Right ventricle myocardium superior (tissue), 1 donor: ENCODE data around the gene SCP2. TPM values are rescaled to one million over a fixed set of nuclear protein-coding genes. Genes with fewer than 3 reads are reported as not detected.

Experiments
- ATAC-seq: fragments of 200-7000 bp; cut with Tn5 transposase; one replicate; pipeline ENCODE4 v1.9.1; 2020; ENCODE audit warnings: mild to moderate bottlenecking; ENCODE audit not compliant: poor library complexity
- DNase-seq: peaks from one replicate; pipeline ENCODE4 v3.0.0-alpha.2; 2020
- intact Hi-C: fragments of 100-400 bp; cut with DNase I; formaldehyde crosslinking; loops from one replicate; pipeline ENCODE4 v1.11.2; 2022
- total RNA-seq: library from RNA; stranded (reverse); fragmentation: NEBNext Ultra II Directional; extraction: Animal tissue kit (Norgen Biotek cat#: 25700); gene quantifications from one replicate; pipeline ENCODE4 v1.2.1, GENCODE V29; 2021
- donor health status: DM: no; HTN: yes; CAD: no; lungs with severe emphysema.

The SCP2 gene
- total RNA-seq, 1 donor from 2014 or later = 155 TPM

DNA sequence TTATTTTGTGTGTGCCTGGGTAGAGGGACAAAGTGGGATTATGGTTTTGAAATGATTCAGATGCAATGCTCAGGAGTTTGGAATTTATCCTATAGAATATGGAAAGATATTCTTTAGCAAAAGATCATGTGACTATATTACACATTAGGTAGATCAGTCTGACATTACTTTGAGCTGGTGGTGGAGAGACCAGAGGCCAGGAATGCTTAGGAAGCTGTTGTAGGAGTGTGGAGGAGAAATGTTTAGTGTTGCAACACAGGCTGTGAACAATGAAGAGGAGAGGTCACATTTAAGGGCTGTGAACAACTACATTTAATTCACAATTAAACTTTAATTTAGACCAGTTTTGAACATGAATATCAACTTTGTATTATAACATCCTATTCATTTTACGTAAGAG, 89.6 kb downstream of the SCP2 start:
- DNase-seq (no peak), ATAC-seq (no peak)
- intact Hi-C loops = no loop called here

DNA sequence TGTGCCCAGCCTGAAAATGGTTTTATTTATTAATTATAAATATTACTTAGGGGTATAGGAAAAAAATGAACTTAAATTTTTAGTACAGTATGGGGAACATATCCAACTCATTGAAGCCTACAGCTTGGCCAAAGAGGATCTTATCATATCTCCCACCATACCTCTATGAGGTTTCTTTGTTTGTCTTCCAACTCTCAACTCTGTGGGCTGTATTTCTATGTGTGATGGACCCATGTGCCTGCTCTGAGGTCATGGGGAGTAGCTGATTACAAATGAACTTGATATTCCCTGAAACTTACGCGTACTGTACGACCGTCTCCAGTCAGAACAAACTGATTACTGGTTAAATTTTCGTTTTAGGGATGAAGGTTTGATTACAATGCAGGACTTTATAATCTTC, 93.5 kb downstream of the SCP2 start:
- DNase-seq (no peak), ATAC-seq (no peak)
- intact Hi-C loops = no loop called here

DNA sequence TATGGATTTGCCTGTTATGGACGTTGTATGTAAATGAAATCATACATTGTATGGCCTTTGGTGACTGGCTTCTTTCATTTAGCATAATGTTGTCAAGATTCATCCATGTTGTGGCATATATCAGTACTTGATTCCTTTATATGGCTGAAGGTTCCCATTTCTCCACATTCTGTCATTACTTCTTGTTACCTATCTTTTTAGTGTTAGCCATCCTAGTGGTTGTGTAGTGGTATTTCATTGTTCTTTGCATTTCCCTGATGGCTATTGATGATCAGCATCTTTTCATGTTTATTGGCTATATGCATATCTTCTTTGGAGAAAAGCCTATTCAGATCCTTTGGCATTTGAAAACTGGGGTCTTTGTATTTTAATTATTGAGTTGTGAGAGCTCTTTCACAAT, 95.1 kb downstream of the SCP2 start:
- DNase-seq = no peak
- no peak for ATAC-seq
- intact Hi-C loops = no loop called here

DNA sequence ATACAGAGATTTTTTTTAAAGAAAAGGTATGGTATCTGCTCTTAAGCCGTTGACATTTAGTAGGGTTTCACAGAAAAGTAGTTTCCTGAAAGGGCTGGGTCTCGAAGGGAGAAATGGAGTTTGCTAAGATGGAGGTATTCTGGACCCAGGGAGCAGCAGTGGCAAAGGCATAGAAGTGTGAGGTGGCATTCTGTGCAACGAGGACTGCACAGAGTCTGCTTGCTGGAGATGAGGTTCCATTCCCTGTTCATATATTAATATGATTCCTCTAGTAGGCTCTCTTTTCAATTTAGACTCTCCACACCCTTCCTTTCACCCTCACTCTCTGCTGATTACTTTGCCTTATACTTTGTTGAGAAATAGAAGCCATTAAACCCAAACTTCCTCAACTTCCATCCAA, 96.5 kb downstream of the SCP2 start:
- no peak for DNase-seq
- no peak for ATAC-seq
- intact Hi-C loops = no loop called here

DNA sequence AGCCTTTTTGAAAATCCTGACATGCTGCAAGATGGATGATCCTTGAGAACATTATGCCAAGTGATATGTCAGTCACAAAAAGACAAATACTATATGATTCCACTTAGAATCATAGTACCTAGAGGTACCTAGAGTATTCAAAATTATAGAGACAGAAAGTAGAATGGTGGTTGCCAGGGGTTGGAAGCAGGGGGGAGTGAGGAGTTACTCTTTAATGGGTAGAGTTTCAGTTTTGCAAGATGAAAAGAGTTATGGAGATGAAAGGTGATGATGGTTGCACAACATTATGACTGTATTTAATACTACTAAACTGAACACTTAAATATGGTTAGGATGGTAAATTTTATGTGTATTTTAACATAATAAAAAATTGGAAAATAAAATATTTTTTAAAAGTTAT, 97.0 kb downstream of the SCP2 start:
- no peak for ATAC-seq
- no peak for DNase-seq
- intact Hi-C loops = no loop called here

DNA sequence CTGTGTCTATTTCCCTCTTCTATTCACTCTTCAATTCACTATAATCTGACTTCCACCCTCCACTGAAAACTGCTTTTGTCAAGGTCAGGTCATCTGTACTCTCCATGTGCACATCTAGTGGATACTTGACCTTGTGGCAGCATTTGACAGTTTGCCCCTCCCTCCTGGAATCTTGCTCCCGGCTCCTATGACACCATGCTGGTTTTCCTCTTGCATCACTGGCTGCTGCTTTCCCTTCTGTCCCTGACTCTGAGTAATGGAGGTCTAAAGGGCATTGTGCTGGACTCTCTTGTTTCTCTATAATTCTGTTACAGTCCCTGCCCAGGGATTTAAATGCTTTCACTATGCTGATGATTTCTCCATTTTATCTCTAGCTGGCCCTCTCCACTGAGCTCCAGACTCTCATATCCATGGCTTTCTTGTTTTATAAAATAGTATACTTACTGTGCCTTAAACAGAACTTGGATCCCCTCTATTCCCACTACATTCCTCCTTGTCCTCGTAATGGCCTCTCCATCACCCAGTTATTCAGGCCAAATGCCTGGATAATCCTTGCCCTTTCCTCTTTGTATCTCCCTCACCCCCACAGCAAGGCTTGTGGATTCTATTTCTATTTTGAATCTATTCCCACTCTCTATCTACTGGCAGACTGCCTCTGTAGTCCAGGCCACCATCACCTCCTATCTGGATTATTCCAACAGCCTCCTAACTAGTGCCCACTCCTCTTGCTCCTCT, 98.1 kb downstream of the SCP2 start:
- intact Hi-C loops = no loop called here
- DNase-seq = peak; percentile 53
- peak; percentile 91 for ATAC-seq

DNA sequence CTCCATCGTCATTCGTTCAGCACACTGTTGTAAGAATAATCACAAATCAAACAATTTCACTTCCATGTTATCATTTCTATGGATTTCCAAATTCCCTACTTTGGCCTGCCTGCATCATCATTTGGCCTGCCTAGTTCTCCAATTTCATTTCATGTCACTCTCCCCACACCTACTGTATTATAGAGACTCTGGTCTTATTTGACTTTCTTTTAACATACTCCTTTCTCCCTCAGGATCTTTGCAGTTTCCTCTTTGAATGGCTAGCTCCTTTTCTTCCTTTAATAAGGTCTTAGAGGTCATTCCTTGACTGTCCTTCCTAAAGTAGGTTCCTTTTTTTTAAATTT, 98.7 kb downstream of the SCP2 start:
- intact Hi-C loops = no loop called here
- ATAC-seq = peak; percentile 7
- no peak for DNase-seq

- ATAC-seq = no peak
- intact Hi-C loops = no loop called here
These were observed 99.2 kb downstream of the SCP2 start for GRCh38 chr1:53026254-53026653.

DNA sequence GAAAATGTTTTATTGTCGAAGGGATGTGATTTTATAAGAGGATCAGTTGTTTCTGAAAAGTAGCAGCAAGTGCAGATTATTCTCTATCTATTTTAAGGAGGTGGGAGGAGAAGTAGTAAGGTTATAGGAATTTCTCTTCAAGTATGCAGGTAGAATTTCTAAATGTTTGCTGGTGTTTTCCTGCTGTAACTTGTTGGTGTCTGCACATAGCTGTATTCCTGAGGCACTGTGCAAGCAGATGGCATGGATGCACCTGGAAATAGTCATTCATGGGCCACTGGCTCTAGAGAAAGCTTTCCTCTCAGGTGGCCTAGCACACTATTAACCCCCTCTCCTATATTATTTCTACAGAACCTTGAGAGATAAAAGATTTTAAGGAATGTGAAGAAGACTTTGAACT, 104.7 kb downstream of the SCP2 start:
- no peak for DNase-seq
- intact Hi-C loops = no loop called here
- no peak for ATAC-seq

More at GRCh38 chr1:53026254-53026653, 99.2 kb downstream of the SCP2 start:
- no peak for DNase-seq

- intact Hi-C loops = no loop called here
- ATAC-seq = no peak
These were observed 110.1 kb downstream of the SCP2 start for GRCh38 chr1:53037159-53037558.

DNA sequence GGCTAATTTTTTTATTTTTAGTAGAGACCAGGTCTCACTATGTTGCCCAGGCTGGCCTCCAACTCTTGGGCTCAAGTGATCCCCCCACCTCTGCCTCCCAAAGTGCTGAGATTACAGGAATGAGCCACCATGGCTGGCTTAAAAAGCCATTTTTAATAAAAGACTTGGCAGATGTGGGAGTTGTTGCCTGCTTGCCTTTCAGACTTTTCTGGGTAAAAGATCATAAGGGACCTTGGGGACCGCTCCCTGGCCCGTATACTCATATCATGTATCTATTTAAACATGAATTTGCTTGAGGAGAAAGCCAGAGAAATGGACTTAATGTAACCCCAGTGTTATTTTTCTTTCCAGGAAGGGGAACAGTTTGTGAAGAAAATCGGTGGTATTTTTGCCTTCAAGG, 111.5 kb downstream of the SCP2 start:
- peak; percentile 55 for DNase-seq
- no peak for ATAC-seq
- intact Hi-C loops = no loop called here

More at GRCh38 chr1:53037159-53037558, 110.1 kb downstream of the SCP2 start:
- DNase-seq = no peak

DNA sequence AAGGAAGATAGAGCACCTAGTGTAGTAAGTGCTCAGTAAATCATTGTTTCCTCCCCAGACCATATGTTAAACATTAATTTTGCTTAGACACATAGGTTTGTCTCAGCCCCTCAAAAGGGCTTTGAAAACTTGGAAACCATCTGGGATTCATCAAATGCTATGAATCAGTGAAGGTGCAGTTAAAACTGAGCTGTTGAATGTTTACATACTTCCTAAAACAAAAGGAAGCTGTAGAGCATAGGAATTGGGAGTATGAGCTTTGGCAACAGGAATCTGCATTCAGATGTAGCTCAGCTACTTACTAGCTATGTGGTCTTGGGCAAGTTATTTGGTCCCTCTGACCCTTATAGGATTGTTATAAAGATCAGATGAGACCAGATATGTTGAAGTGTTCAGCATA, 116.2 kb downstream of the SCP2 start:
- no peak for DNase-seq
- intact Hi-C loops = no loop called here

GRCh38 chr1:53044926-53045325, 117.8 kb downstream of the SCP2 start:
- ATAC-seq = no peak
- intact Hi-C loops = no loop called here

More for the DNA sequence above, 116.2 kb downstream of the SCP2 start:
- ATAC-seq = no peak

DNA sequence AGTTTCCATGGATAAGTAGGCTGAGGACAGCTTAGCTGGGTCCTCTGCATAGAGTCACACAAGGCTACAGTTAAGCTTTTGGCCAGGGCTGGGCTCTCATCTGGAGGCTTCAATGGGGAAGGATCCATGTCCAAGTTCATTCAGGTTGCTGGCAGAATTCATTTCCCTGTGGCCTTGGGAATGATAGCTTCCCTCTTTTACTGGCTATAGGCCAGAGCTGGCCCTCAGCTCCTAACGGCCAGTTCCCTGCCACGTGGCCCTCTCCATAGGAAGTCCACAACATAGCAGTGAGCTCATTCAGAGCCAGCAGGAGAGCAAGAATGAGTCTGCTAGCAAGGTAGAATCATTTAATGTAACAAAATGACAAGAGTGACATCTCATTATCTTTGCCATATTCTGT, 119.9 kb downstream of the SCP2 start:
- DNase-seq = no peak
- intact Hi-C loops = no loop called here
- peak; percentile 72 for ATAC-seq

More at GRCh38 chr1:53044926-53045325, 117.8 kb downstream of the SCP2 start:
- no peak for DNase-seq

- intact Hi-C loops = no loop called here
These were observed 121.0 kb downstream of the SCP2 start for GRCh38 chr1:53047737-53048736.

GRCh38 chr1:53048960-53049573, 122.0 kb downstream of the SCP2 start:
- intact Hi-C loops = no loop called here
- DNase-seq (peak; percentile 60), ATAC-seq (peak; percentile 91)

More at GRCh38 chr1:53047737-53048736, 121.0 kb downstream of the SCP2 start:
- no peak for ATAC-seq
- no peak for DNase-seq

GRCh38 chr1:53049574-53049967, 122.5 kb downstream of the SCP2 start:
- DNase-seq (no peak), ATAC-seq (no peak)
- intact Hi-C loops = no loop called here

DNA sequence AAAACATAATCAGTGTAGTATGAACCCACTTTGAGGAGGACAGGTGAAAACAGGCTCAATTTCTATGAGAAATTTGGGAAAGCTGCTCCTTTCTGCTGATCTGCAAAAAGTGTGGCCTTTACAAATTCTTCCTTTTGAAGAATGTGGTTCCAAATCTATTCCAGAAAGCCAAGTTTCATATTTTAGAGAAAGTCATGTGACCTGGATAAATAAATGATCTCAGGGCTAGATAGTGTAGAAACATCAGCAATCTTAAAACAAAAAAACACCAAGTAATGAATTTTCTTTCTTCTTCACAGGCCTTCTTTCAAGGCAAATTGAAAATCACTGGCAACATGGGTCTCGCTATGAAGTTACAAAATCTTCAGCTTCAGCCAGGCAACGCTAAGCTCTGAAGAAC, 123.2 kb downstream of the SCP2 start:
- DNase-seq (no peak), ATAC-seq (no peak)
- intact Hi-C loops = no loop called here

DNA sequence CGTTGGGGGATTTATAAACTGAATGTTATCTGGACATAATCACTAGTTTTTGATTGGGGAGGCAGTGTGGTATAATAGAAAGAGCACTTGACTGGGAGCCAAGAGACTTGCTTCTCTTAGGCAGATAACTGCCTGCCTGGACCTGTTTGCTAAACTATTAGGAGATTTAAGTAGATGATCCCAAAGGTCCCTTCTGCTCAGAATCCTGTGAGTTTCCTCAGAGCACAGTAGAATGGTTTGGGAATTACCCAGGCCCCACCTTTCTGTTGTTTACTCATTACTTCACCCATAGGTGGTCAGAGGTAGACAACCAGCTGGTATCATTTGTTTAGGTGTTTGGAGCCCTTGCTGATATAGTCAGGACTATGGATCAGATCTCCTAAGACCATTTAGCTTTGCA, 124.6 kb downstream of the SCP2 start:
- DNase-seq = no peak
- ATAC-seq = no peak
- intact Hi-C loops = no loop called here
